ENCODE measurements around the gene TCAF1. TPM values are rescaled to one million over a fixed set of nuclear protein-coding genes. Genes with fewer than 3 reads are reported as not detected.
"Not testable (repeated sequence)": the region's sequence is repeated elsewhere in the genome, so short reads cannot be mapped to it uniquely, and the experiment has no call there.

The TCAF1 gene
- total RNA-seq, 2 experiments from 2014 or later = 10.4 to 11.2 TPM

DNA sequence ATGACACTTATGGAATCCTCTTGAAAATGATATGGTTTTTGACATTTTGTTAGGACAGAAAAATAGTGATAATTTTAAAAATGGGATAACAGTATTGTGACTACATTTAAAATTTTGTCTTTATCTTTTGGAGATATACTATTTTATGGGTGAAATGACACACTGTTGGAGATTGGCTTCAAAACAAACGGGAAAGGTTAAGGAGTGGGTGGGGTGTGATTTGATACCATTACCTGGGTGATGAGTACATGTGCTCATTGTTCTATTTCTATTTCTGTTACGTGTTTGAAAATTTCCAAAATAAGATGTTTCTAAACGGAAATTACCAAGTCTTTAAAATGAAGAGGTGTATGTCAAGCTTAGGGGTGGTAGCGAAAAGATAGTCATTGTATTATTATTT is 28.7 kb downstream of the TCAF1 start:
- POLR2A ChIA-PET, CTCF ChIA-PET: not testable (repeated sequence)

DNA sequence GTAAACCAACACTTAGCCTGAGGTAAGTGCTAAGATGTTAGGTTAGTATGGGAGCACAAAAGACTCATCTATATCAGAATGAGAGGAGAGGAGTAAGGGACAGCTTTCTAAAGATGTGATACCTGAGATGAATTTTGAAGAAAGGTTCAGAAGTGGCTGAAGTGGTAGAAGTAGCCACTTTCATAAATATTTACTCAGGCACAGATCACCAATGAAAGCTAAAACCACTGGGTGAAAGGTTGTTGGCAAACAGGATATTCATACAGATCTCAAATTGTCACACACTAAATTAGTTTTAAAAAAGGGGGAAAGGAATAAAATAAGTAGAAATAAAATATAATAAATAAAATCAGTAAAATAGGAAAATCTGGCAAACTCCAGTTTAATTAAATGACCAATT is 30.4 kb downstream of the TCAF1 start:
- CTCF ChIA-PET, POLR2A ChIA-PET: not testable (repeated sequence)

GRCh38 chr7:143857994-143858393 is 44.0 kb downstream of the TCAF1 start:
- CTCF ChIA-PET, POLR2A ChIA-PET: not testable (repeated sequence)

DNA sequence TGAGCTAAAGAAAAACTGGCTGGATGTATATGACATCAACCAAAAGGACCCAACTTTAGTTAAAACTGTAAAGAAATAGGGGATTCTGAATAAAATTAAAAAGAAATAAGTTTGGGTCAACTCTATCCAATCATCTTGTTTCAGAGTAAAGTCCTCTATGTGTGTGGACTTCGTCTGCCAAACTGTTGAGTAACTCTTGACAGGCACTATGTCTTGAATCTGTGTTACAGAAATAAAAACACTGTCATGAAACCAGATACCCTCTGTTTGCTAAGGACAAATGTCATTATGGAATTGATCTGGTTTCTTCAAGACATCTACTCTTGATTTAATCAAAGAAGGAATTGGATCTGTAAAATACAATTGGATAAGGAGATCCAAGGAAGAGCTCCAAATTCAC is 46.5 kb downstream of the TCAF1 start:
- CTCF ChIA-PET, POLR2A ChIA-PET: not testable (repeated sequence)

DNA sequence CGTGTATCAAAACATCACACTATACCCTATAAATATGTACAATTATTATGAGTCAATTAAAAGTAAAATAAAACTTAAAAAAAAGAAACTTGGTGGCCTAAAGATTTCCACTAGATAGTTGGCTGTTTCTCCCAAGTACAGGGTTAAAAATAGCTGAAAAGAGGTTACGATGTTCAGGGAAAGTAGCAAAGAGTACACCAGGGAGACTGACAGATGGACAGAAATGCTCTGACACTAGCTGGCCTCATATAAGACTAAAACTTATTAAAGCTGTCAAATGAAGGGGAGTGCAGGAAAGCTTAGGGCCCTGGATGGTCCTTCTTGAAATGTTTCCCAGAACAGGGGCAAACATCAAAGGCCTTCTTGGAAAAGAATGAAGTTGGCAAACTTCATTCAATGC is 51.3 kb downstream of the TCAF1 start:
- POLR2A ChIA-PET = no interaction called here
- CTCF ChIA-PET = no interaction called here

GRCh38 chr7:143849785-143850479 is 52.0 kb downstream of the TCAF1 start:
- ChIA-PET CTCF (no interaction called here), POLR2A (no interaction called here)

DNA sequence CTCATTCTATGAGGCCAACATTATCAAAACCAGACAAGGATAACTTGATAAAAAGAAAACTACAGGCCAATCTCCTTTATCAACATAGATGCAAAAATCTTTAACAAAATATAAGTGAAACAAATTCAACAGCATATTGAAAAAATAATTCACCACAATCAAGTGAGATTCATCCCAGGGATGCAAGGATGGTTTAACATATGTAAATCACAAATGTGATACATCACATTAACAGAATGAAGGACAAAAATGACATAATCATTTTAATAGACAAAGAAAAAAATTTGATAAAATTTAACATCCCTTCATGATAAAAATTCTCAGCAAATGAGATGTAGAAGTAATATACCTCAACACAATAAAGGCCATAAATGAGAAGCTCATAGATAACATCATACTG is 53.8 kb downstream of the TCAF1 start:
- POLR2A ChIA-PET = no interaction called here
- CTCF ChIA-PET = no interaction called here

DNA sequence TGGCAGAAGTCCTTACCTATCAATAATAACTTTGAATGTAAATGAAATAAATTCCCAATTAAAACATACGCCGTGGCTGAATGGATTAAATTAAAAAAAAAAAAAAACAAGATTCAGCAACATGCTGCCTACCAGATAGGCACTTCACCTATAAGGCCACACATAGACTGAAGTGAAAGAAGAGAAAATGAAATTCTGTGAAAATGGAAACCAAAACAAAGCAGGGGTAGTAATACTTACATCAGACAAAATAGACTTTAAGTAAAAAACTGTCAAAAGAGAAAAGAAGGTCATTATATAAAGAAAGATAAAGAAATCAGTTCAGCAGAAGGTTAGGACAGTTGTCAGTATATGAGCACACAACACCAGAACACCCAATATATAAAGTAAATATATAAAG is 55.3 kb downstream of the TCAF1 start:
- ChIA-PET CTCF (no interaction called here), POLR2A (no interaction called here)

GRCh38 chr7:143841696-143842095 is 60.3 kb downstream of the TCAF1 start:
- CTCF ChIA-PET = not testable (repeated sequence)

DNA sequence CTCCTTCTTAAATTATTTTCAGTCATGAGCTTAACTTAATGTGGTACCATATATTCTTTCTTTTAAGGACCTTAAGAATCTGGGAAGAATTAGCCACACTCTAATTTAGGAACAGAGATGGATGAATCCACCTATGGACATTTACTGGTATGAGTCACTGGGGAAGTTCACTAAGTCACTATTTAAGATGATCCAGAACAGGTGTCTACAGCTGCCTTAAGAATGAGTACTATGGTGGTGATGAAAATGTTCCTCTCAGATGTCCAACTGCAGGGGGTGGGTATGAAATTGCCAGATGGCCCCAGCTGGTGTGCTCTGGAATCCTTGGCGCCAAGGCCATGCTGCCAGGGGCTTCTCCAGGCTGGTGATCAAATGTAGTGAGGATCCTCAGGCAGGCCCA is 61.9 kb downstream of the TCAF1 start:
- CTCF ChIA-PET, POLR2A ChIA-PET: not testable (repeated sequence)

More at GRCh38 chr7:143841696-143842095, 60.3 kb downstream of the TCAF1 start:
- POLR2A ChIA-PET = not testable (repeated sequence)

DNA sequence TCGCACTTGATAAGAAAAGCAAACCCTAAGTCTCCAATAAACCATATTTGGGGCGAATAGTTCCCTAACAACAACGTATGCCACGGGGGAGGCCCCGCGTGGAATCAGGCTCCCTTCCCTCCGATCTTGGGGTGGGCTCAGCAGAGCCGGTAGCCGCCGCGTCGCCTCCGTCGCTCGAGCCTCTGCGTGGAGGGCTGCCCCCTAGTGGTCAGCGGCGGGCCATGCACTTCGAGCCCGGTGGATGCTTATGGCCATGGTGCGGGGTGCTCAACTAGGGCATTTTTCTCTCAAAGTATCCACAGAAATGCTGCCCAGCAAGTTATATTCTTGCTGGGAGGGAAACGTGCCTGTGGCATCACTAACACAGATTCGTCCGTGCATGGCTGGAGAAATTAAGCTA is 64.8 kb downstream of the TCAF1 start:
- POLR2A ChIA-PET, CTCF ChIA-PET: not testable (repeated sequence)

- CTCF ChIA-PET, POLR2A ChIA-PET: not testable (repeated sequence)
Observed at GRCh38 chr7:143836622-143837021, 65.4 kb downstream of the TCAF1 start.

DNA sequence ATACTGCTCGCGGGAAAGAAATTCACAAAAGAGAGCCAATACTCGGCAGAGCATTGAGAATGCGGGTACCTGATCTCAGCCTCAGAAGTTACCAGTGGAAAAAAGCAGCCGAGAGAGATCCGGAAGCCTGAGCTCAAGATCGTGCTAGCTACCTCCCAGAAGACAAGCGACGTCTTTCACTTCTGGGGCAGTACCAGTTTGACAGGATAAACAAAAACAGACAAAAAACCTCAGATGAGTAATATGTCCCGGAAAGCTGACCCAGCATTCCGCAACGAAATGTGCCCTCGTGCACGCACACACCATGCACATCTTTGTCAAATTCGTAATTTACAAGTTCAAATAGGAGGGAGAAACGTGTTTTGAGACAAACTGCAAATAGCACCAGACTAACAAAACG is 65.9 kb downstream of the TCAF1 start:
- POLR2A ChIA-PET, CTCF ChIA-PET: not testable (repeated sequence)

- POLR2A ChIA-PET, CTCF ChIA-PET: not testable (repeated sequence)
Observed at GRCh38 chr7:143826578-143826977, 75.4 kb downstream of the TCAF1 start.

- POLR2A ChIA-PET, CTCF ChIA-PET: not testable (repeated sequence)
Observed at GRCh38 chr7:143824295-143825135, 77.5 kb downstream of the TCAF1 start.

- CTCF ChIA-PET, POLR2A ChIA-PET: not testable (repeated sequence)
Observed at GRCh38 chr7:143823634-143824294, 78.2 kb downstream of the TCAF1 start.

DNA sequence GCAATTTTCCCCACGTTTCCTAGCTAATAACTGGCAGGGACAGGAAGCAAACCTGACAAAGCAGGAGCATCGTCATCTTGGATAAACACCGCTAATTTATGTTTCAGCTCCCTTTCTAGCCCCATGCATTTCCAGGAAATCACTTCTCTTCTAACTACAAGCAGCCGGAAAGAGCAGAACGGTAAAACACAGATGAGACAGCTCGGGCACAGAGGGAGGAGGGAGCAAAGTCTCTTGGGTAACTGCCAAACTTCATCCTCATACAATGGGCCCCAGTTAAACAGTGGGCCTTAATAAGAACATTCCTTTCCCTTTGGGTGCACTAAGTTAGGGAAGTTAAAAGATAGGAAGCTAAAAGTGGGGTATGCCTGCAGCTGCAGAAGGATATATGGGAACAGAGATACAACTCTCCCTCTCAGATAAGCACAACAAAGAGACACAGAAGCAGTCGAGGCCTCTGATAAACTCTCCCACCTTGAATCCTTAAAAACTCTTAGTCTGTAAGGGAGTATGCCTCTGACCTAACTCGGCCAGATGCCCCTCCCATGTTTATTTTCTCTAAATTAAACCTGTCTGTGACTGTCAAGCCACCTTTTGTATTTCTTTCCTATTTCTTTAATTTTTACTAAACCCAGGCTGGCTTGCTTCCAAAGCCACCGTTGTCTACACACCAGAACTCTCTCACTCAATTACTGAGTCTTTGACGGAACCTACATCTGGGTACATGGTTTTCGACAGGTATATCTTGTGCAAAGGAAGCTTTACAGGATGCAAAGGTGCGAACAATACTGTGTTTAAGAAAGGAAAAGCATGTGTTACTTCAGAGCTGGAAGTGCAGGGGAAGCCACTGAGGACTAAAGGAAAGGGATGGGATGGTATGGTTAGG is 80.3 kb downstream of the TCAF1 start:
- CTCF ChIA-PET = not testable (repeated sequence)

DNA sequence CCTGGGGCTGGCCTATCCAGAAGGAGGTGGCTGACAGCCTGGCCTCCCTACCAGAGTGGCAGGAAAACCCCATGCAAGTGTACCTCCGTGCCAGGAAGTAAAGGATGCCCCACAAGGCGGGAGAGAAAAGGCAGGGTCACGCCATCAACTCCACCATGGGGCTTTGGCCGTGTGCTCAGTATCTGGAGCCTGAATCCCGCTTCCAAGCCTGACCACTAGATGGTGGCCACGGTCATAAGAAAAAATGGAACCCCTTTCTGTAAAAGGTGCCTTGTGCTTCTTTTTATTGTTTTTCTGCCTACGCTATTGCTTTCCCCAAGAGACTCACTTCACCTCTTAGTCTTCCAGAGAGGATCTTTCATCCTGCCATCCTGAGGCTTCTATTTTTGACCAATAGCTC is 84.1 kb downstream of the TCAF1 start:
- CTCF ChIA-PET, POLR2A ChIA-PET: not testable (repeated sequence)

More for the DNA sequence above, 80.3 kb downstream of the TCAF1 start:
- POLR2A ChIA-PET = not testable (repeated sequence)

DNA sequence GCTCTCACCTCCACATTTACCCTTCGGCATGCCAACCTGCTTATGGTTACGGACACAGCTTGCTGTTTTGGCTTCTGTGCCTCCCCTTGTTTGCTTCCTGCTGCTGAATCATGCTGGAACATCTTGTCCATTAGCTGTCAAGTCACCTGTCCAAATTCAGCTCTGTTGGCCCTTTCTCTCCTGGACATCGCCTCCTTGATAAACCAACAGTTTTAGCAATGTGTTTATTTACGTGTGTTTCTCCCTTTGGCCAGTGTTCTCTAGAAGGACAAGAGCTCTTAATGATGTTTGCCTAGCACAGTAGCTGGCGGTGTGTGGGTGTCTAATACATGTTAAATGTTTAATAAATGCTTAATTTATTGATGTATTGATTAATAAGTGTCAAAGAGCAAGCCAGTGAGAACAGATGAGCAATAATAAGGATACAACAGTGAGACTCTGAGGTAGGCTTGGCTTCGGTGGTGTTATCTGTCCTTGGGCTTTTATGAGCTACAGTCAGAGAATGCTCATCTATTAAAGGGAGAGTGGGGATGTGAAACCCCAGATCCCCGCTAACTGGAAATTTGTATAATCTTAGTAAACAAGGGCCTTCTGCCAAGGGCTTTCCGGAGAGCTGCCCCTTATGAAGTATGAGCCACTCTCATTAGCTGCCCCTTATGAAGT is 85.4 kb downstream of the TCAF1 start:
- POLR2A ChIA-PET = not testable (repeated sequence)

DNA sequence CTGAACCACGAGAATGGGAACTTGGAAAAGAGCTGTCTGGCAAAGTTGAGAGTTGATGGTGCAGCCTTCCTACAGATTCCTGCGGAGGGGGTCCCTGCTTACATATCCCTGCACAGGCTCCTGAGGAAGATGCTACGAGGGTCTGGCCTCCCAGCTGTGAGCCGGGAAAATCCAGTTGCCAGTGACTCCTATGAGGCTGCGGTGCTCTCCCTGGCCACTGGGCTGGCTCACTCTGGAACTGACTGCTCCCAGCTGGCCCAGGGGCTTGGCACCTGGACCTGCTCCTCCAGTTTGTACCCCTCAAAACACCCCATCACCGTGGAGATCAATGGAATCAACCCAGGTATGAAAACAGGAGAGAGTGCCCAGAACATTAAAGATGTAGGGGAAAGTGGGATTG is 91.3 kb downstream of the TCAF1 start:
- POLR2A ChIA-PET = not testable (repeated sequence)

More for the DNA sequence above, 85.4 kb downstream of the TCAF1 start:
- CTCF ChIA-PET = not testable (repeated sequence)

More for the DNA sequence above, 91.3 kb downstream of the TCAF1 start:
- CTCF ChIA-PET = not testable (repeated sequence)

Data from activated CD8-positive, alpha-beta memory T cell treated with anti-CD3 and anti-CD28 coated beads for 36 hours (primary cell).